KMS-11 (cell line): ENCODE data around the gene CD81.

Experiments
- H2AFZ ChIP-seq: fragments of 200-600 bp; sonication (generic); 2 replicates; pipeline ENCODE4 v1.6.1; 2016; ENCODE audit warnings: antibody characterized with exemption, mixed run types, low read depth
- H3K27ac ChIP-seq: fragments of 200-600 bp; sonication (generic); 2 replicates; pipeline ENCODE4 v1.6.1; 2016; ENCODE audit warnings: mild to moderate bottlenecking, mixed run types
- H3K27me3 ChIP-seq: fragments of 200-600 bp; sonication (generic); 2 replicates; pipeline ENCODE4 v1.6.1; 2017; ENCODE audit warnings: mild to moderate bottlenecking, low read depth, mixed run types, moderate library complexity; ENCODE audit not compliant: insufficient read depth
- H3K36me3 ChIP-seq: fragments of 200-600 bp; sonication (generic); 2 replicates; pipeline ENCODE4 v1.6.1; 2017; ENCODE audit warnings: mild to moderate bottlenecking, mixed run types; ENCODE audit not compliant: insufficient read depth
- H3K4me1 ChIP-seq: fragments of 200-600 bp; sonication (generic); 2 replicates; pipeline ENCODE4 v1.6.1; 2016; ENCODE audit warnings: mild to moderate bottlenecking, low read depth, mixed run types; ENCODE audit not compliant: poor library complexity, severe bottlenecking
- H3K4me2 ChIP-seq: fragments of 200-600 bp; sonication (generic); 2 replicates; pipeline ENCODE4 v1.7.0; 2016; ENCODE audit warnings: mild to moderate bottlenecking, mixed run types
- H3K4me3 ChIP-seq: fragments of 200-600 bp; sonication (generic); IDR thresholded peaks from 2 replicates; pipeline ENCODE4 v1.6.1; 2017; ENCODE audit warnings: low read depth, low read length, mixed read lengths; ENCODE audit not compliant: insufficient read depth
- H3K79me2 ChIP-seq: fragments of 200-600 bp; sonication (generic); 2 replicates; pipeline ENCODE4 v1.6.1; 2016; ENCODE audit warnings: low read depth, mixed run types; ENCODE audit not compliant: insufficient read depth
- H3K9ac ChIP-seq: fragments of 200-600 bp; sonication (generic); 2 replicates; pipeline ENCODE4 v1.6.1; 2016; ENCODE audit warnings: mild to moderate bottlenecking, mixed run types
- H4K20me1 ChIP-seq: fragments of 200-600 bp; sonication (generic); 2 replicates; pipeline ENCODE4 v1.6.1; 2016; ENCODE audit warnings: mild to moderate bottlenecking, mixed run types; ENCODE audit not compliant: insufficient read depth
- TF ChIP-seq, protein P1 (sequence below): fragments of 200-600 bp; sonication (generic); conservative IDR thresholded peaks from 2 replicates; pipeline ENCODE4 v1.6.1; 2017; ENCODE audit warnings: low read depth, mild to moderate bottlenecking, antibody characterized with exemption, low read length, moderate library complexity, mixed read lengths

The CD81 gene

DNA sequence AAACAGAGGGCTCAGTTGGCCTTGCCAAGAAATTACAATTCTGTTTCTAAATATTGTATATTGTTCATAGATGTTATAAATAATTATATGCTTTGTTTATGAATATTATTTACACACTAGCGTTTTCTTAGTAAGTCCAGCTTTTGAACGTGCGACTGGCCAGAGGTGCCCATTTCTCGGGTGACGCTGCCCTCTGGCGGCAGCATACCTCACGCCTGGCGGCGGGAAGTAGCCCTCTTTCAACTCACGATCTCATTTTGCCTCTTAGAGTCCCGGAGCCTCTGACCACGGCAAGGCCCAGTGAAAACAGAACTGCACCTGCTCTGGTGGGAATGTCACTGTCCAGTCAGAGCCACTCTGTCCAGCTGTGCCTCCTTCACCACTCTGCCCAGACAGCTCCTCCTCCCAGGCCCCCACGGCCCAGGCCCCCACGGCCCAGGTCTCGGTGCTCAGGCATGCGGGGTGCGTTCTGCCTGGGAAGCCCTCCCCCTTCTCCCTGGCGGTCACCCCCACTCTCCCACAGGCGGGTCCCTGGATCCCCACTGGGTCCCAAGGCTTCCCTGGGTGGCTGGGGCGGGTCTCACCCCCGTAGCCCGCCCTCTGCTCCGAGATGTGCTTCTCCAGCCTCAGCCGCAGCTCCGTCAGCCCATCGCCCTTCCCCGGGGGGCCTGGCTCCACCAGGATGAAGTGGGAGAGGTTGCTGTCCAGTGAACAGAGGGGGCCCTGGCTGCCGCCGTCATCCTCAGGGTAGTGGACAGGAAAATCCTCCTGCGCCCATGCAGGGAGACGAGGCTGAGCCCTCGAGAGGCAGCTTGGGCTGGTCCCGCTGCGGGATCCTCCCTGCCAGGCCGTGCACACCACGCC, 42.8 kb downstream of the CD81 start:
- TF ChIP-seq, protein P1, sequence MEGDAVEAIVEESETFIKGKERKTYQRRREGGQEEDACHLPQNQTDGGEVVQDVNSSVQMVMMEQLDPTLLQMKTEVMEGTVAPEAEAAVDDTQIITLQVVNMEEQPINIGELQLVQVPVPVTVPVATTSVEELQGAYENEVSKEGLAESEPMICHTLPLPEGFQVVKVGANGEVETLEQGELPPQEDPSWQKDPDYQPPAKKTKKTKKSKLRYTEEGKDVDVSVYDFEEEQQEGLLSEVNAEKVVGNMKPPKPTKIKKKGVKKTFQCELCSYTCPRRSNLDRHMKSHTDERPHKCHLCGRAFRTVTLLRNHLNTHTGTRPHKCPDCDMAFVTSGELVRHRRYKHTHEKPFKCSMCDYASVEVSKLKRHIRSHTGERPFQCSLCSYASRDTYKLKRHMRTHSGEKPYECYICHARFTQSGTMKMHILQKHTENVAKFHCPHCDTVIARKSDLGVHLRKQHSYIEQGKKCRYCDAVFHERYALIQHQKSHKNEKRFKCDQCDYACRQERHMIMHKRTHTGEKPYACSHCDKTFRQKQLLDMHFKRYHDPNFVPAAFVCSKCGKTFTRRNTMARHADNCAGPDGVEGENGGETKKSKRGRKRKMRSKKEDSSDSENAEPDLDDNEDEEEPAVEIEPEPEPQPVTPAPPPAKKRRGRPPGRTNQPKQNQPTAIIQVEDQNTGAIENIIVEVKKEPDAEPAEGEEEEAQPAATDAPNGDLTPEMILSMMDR, result peak; percentile 68
- Histone ChIP-seq H3K4me3 (no peak overlapping the region), H3K27me3 (peaks cover 70% of the 10 kb centered on the region), H2AFZ (peak overlapping the region; percentile 30; the same call in 1 of the 2 replicates), H3K4me2 (no peak overlapping the region; the same call in 1 of the 2 replicates), H3K9ac (no peak overlapping the region), H4K20me1 (no peaks in the 10 kb centered on the region), H3K27ac (no peak overlapping the region), H3K4me1 (no peaks in the 10 kb centered on the region), H3K79me2 (no peaks in the 10 kb centered on the region), H3K36me3 (no peaks in the 10 kb centered on the region)

DNA sequence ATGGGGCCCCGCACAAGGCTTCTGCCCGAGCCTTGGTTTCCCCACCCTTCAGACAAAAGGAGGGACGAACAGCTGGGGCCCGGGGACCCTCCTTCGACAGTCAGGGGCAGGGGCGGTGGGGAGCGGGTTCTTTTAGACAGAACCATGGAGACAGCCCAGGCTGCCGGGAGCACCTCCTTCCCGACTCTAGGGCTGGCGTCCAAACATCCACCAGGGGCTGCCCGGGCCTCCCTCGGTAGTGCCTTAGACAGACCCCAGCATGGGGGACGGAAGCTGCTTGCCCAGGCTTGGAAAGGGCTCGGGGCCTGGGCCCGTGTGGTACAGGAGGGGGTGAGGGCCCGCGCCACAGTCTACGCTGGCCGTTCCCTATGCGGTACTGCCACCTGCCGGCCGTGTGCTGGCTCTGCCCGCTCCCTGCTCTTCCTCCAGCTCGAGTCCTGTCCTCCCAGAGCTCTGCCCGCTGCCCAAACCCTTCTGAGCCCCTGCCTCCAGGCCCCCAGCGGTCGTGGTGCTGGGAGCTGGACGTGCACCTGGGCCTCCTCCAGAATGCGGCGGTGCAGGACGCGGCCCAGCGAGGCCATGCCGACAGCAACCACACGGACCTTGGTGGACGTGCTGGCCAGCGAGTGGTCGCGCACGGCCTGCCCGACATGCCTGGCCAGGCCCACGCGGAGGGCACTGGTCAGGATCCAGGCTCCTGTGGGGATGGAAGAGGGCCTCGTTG, 43.6 kb downstream of the CD81 start:
- no peak overlapping the region for H3K27ac ChIP-seq
- no peaks in the 10 kb centered on the region for H4K20me1 ChIP-seq
- no peaks in the 10 kb centered on the region for H3K36me3 ChIP-seq
- peaks cover 63% of the 10 kb centered on the region for H3K27me3 ChIP-seq
- H3K79me2 ChIP-seq, result no peaks in the 10 kb centered on the region
- no peak overlapping the region for H3K4me3 ChIP-seq
- no peak overlapping the region; the same call in 1 of the 2 replicates for H3K4me2 ChIP-seq
- H2AFZ ChIP-seq, result peak overlapping the region; percentile 30; the same call in 1 of the 2 replicates
- no peaks in the 10 kb centered on the region for H3K4me1 ChIP-seq
- TF ChIP-seq, protein P1, result peak; percentile 79
- H3K9ac ChIP-seq, result no peak overlapping the region

DNA sequence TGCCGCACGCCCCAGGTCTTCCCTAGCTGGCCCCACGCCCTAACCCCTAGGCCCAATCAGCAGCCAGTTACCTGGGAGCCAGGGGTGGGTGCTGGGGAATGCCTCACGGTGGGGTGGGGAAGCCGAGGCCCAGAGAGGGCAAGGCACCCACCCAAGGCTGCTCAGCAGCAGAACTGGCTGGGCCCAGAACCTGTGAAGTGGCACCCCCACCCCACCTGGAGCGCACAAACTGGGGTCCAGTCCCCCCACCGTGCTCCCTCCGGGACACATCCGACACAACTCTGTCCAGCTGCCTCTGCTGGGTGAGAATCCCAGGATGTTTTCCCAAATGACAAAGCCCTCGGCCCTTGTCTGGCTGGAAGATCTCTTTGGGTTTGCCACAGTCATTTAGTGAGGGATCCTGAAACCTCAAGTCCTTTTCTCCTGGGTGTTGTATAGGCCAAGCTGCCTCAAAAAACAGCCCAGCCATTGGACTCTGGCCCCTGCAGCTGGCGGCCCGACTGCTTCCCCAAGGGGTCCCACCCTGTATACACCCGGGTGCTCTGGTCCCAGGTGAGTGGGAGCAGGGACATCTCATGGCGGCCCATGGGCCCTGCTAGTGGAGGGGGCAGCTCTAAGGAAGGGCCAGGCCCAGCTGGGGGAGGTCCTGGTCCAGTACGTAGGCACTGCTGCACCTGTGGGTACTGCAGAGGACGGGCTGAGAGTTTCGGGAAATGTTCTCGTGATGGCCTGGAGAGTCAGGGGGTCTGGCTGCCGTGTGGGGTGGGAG, 44.3 kb downstream of the CD81 start:
- TF ChIP-seq, protein P1, result no peak
- H3K27ac ChIP-seq, result no peak overlapping the region
- H4K20me1 ChIP-seq, result no peaks in the 10 kb centered on the region
- no peak overlapping the region for H3K4me3 ChIP-seq
- H3K79me2 ChIP-seq, result no peaks in the 10 kb centered on the region
- no peak overlapping the region for H3K9ac ChIP-seq
- no peak overlapping the region for H3K4me2 ChIP-seq
- no peaks in the 10 kb centered on the region for H3K36me3 ChIP-seq
- no peaks in the 10 kb centered on the region for H3K4me1 ChIP-seq
- peaks cover 61% of the 10 kb centered on the region for H3K27me3 ChIP-seq
- no peak overlapping the region for H2AFZ ChIP-seq

DNA sequence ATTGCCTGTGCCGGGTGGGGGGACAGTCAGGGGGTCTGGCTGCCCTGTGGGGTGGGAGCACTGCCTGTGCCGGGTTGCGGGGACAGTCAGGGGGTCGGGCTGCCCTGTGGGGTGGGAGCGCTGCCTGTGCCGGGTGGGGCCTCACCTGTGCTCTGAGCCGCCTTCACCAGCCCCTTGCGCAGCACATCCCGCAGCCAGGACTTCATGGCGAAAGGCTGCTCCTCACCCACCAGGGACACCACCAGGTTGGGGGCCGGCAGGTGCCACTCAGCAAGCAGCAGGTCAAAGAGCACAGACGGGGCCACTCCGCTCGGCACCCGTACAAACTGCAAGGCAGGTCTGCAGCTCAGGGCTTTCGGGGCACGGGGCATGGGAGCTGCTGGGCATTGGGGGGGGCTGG, 44.9 kb downstream of the CD81 start:
- no peaks in the 10 kb centered on the region for H4K20me1 ChIP-seq
- H3K27ac ChIP-seq, result no peak overlapping the region
- H3K4me2 ChIP-seq, result no peak overlapping the region
- H3K9ac ChIP-seq, result no peak overlapping the region
- H3K79me2 ChIP-seq, result no peaks in the 10 kb centered on the region
- H2AFZ ChIP-seq, result no peak overlapping the region
- peaks cover 55% of the 10 kb centered on the region for H3K27me3 ChIP-seq
- no peaks in the 10 kb centered on the region for H3K4me1 ChIP-seq
- no peaks in the 10 kb centered on the region for H3K36me3 ChIP-seq
- TF ChIP-seq, protein P1, result no peak
- no peak overlapping the region for H3K4me3 ChIP-seq
